ENCODE data around the gene RNF2. TPM values are rescaled to one million over a fixed set of nuclear protein-coding genes. Genes with fewer than 3 reads are reported as not detected.
"Not testable (repeated sequence)": the region's sequence is repeated elsewhere in the genome, so short reads cannot be mapped to it uniquely, and the experiment has no call there.

The RNF2 gene
- polyA plus RNA-seq, 3 donors, result 4.5 to 7.7 (median 7.5) TPM

GRCh38 chr1:185045814-185046492 lies 595 bp downstream of the RNF2 start:
- 0 to 1% (median 0%) methylated on average over 38 to 52 of the region's 52 CpGs for WGBS, 3 donors
- H3K27ac ChIP-seq (ENCODE audit: low read depth, low read length), result peak overlapping the region; percentile 72

GRCh38 chr1:185046668-185047067 lies 1.3 kb downstream of the RNF2 start:
- WGBS, 3 donors, result 1 to 3% (median 2%) methylated on average over 5 of the region's 5 CpGs
- no peak overlapping the region for H3K27ac ChIP-seq (ENCODE audit: low read depth, low read length)

- 81 to 93% (median 86%) methylated on average over 3 of the region's 3 CpGs for WGBS, 3 donors
- H3K27ac ChIP-seq (ENCODE audit: low read depth, low read length), result no peak overlapping the region
These were observed 4.3 kb downstream of the RNF2 start for GRCh38 chr1:185049670-185050069.

GRCh38 chr1:185050823-185051451 lies 5.6 kb downstream of the RNF2 start:
- WGBS, 3 donors, result 55 to 70% (median 60%) methylated on average over 5 of the region's 5 CpGs
- no peak overlapping the region for H3K27ac ChIP-seq (ENCODE audit: low read depth, low read length)

- H3K27ac ChIP-seq (ENCODE audit: low read depth, low read length), result no peak overlapping the region
- 96 to 98% (median 98%) methylated on average over 3 of the region's 3 CpGs for WGBS, 3 donors
These were observed 7.8 kb downstream of the RNF2 start for GRCh38 chr1:185053204-185053603.

- no peak overlapping the region for H3K27ac ChIP-seq (ENCODE audit: low read depth, low read length)
- 95 to 97% (median 97%) methylated on average over 31 of the region's 31 CpGs for WGBS, 3 donors
These were observed 9.2 kb downstream of the RNF2 start for GRCh38 chr1:185054365-185055060.

- WGBS, 3 donors, result 75 to 97% (median 77%) methylated on average over 2 of the region's 2 CpGs
- no peak overlapping the region for H3K27ac ChIP-seq (ENCODE audit: low read depth, low read length)
These were observed 12.8 kb downstream of the RNF2 start for GRCh38 chr1:185058110-185058509.

GRCh38 chr1:185058876-185059275 lies 13.5 kb downstream of the RNF2 start:
- 32 to 42% (median 41%) methylated on average over 2 of the region's 2 CpGs for WGBS, 3 donors

GRCh38 chr1:185059950-185060571 lies 14.7 kb downstream of the RNF2 start:
- 69 to 96% (median 93%) methylated on average over 2 of the region's 2 CpGs for WGBS, 3 donors
- H3K27ac ChIP-seq (ENCODE audit: low read depth, low read length), result no peak overlapping the region

More at GRCh38 chr1:185058876-185059275, 13.5 kb downstream of the RNF2 start:
- no peak overlapping the region for H3K27ac ChIP-seq (ENCODE audit: low read depth, low read length)

GRCh38 chr1:185062710-185063370 lies 17.5 kb downstream of the RNF2 start:
- no peak overlapping the region for H3K27ac ChIP-seq (ENCODE audit: low read depth, low read length)
- 53 to 78% (median 54%) methylated on average over 1 of the region's 1 CpG for WGBS, 3 donors

- 97 to 99% (median 98%) methylated on average over 2 of the region's 2 CpGs for WGBS, 3 donors
- H3K27ac ChIP-seq (ENCODE audit: low read depth, low read length), result no peak overlapping the region
These were observed 18.4 kb downstream of the RNF2 start for GRCh38 chr1:185063719-185064118.

GRCh38 chr1:185065006-185065405 lies 19.6 kb downstream of the RNF2 start:
- 90 to 97% (median 93%) methylated on average over 3 of the region's 3 CpGs for WGBS, 3 donors
- not testable (repeated sequence) for H3K27ac ChIP-seq (ENCODE audit: low read depth, low read length)

- no peak overlapping the region for H3K27ac ChIP-seq (ENCODE audit: low read depth, low read length)
- WGBS, 3 donors, result 94 to 96% (median 94%) methylated on average over 2 of the region's 2 CpGs
These were observed 20.8 kb downstream of the RNF2 start for GRCh38 chr1:185066181-185066580.

- H3K27ac ChIP-seq (ENCODE audit: low read depth, low read length), result no peak overlapping the region
These were observed 23.0 kb downstream of the RNF2 start for GRCh38 chr1:185068341-185068740.

- 86 to 88% (median 88%) methylated on average over 4 of the region's 4 CpGs for WGBS, 3 donors
These were observed 23.9 kb downstream of the RNF2 start for GRCh38 chr1:185069202-185069772.

GRCh38 chr1:185070051-185070450 lies 24.7 kb downstream of the RNF2 start:
- H3K27ac ChIP-seq (ENCODE audit: low read depth, low read length), result no peak overlapping the region

More at GRCh38 chr1:185069202-185069772, 23.9 kb downstream of the RNF2 start:
- H3K27ac ChIP-seq (ENCODE audit: low read depth, low read length), result no peak overlapping the region

GRCh38 chr1:185073725-185074124 lies 28.4 kb downstream of the RNF2 start:
- WGBS, 3 donors, result 98 to 100% (median 100%) methylated on average over 2 of the region's 2 CpGs
- H3K27ac ChIP-seq (ENCODE audit: low read depth, low read length), result no peak overlapping the region

GRCh38 chr1:185074307-185074706 lies 28.9 kb downstream of the RNF2 start:
- no peak overlapping the region for H3K27ac ChIP-seq (ENCODE audit: low read depth, low read length)
